Effector memory CD8-positive, alpha-beta T cell (primary cell): Measurements from ENCODE around the gene TLR8.
"Not testable (repeated sequence)": the region's sequence is repeated elsewhere in the genome, so short reads cannot be mapped to it uniquely, and the experiment has no call there.

Experiments
- ATAC-seq: fragments of 150-1000 bp; cut with Tn5 transposase; replicated peaks from 2 replicates; pipeline ENCODE4 v1.10.0; 2021; ENCODE audit warnings: mild to moderate bottlenecking, moderate library complexity
- DNase-seq, 3 experiments: peaks; one replicate each; pipeline ENCODE4 v3.0.0; 2021
- H3K27ac Mint-ChIP-seq, 2 donors: one replicate each; pipeline ENCODE4 v1.8.0; 2022; ENCODE audit warnings: mild to moderate bottlenecking in 2 of 2, mixed read lengths in 2 of 2, moderate library complexity in 2 of 2
- H3K27me3 Mint-ChIP-seq, 2 donors: one replicate each; pipeline ENCODE4 v1.8.0; 2022; ENCODE audit warnings: mixed read lengths in 2 of 2
- H3K36me3 Mint-ChIP-seq: one replicate; pipeline ENCODE4 v1.8.0; 2022; ENCODE audit warnings: mild to moderate bottlenecking, moderate library complexity, mixed read lengths; ENCODE audit not compliant: insufficient read depth
- H3K4me1 Mint-ChIP-seq, 2 donors: one replicate each; pipeline ENCODE4 v1.8.0; 2022; ENCODE audit warnings: low read depth in 2 of 2, mixed read lengths in 2 of 2
- H3K4me3 Mint-ChIP-seq, 2 donors: one replicate each; pipeline ENCODE4 v1.8.0; 2022; ENCODE audit warnings: mild to moderate bottlenecking in 2 of 2, mixed read lengths in 2 of 2, moderate library complexity in 2 of 2
- H3K9me3 Mint-ChIP-seq, 2 donors: one replicate each; pipeline ENCODE4 v1.8.0; 2022; ENCODE audit warnings: mixed read lengths in 2 of 2

Gene TLR8

GRCh38 chrX:12953420-12953819 is 47.0 kb downstream of the TLR8 start:
- H3K27ac Mint-ChIP-seq, result peak overlapping the region; percentile 97 to 98
- H3K4me3 Mint-ChIP-seq, result peak overlapping the region; percentile 73 to 78
- peaks cover 61% of the 10 kb centered on the region in 2 donors for H3K4me1 Mint-ChIP-seq
- ATAC-seq (no peak), DNase-seq (no peak)
- no peaks in the 10 kb centered on the region for H3K27me3 Mint-ChIP-seq
- H3K36me3 Mint-ChIP-seq, result peaks cover 36% of the 10 kb centered on the region
- H3K9me3 Mint-ChIP-seq, result no peaks in the 10 kb centered on the region

- ATAC-seq (peak; percentile 12), DNase-seq (no peak)
- H3K4me3 Mint-ChIP-seq, result peak overlapping the region; percentile 73 to 78
- H3K4me1 Mint-ChIP-seq, result peaks cover 52 to 57% of the 10 kb centered on the region in 2 donors
- no peaks in the 10 kb centered on the region for H3K9me3 Mint-ChIP-seq
- no peaks in the 10 kb centered on the region for H3K27me3 Mint-ChIP-seq
- peaks cover 31% of the 10 kb centered on the region for H3K36me3 Mint-ChIP-seq
- H3K27ac Mint-ChIP-seq, result peak overlapping the region; percentile 97 to 98
Observed at GRCh38 chrX:12954376-12954775, 48.0 kb downstream of the TLR8 start.

GRCh38 chrX:12954981-12955380 is 48.6 kb downstream of the TLR8 start:
- Mint-ChIP-seq H3K4me1 (peaks cover 50 to 56% of the 10 kb centered on the region in 2 donors), H3K27me3 (no peaks in the 10 kb centered on the region), H3K9me3 (no peaks in the 10 kb centered on the region), H3K36me3 (peaks cover 27% of the 10 kb centered on the region), H3K27ac (peak overlapping the region; percentile 97 to 98), H3K4me3 (peak overlapping the region; percentile 73 to 78)
- no peak for ATAC-seq
- DNase-seq, result no peak

GRCh38 chrX:12955882-12956703 is 49.7 kb downstream of the TLR8 start:
- Mint-ChIP-seq H3K4me3 (peak overlapping the region; percentile 77 to 78), H3K4me1 (peaks cover 45 to 54% of the 10 kb centered on the region in 2 donors), H3K27ac (peak overlapping the region; percentile 95 to 97), H3K9me3 (no peaks in the 10 kb centered on the region), H3K36me3 (peaks cover 19% of the 10 kb centered on the region), H3K27me3 (no peaks in the 10 kb centered on the region)
- ATAC-seq (peak; percentile 53), DNase-seq (peak; percentile 49 to 53 (median 51))

- H3K36me3 Mint-ChIP-seq, result peaks cover 18% of the 10 kb centered on the region
- peaks cover 45 to 57% of the 10 kb centered on the region in 2 donors for H3K4me1 Mint-ChIP-seq
- H3K9me3 Mint-ChIP-seq, result no peaks in the 10 kb centered on the region
- H3K27me3 Mint-ChIP-seq, result no peaks in the 10 kb centered on the region
- peak overlapping the region; percentile 95 to 97 for H3K27ac Mint-ChIP-seq
- ATAC-seq, result peak; percentile 75
- H3K4me3 Mint-ChIP-seq, result peak overlapping the region; percentile 77 to 78
- DNase-seq, result peak; percentile 43 to 48 (median 46)
Observed at GRCh38 chrX:12956704-12957534, 50.5 kb downstream of the TLR8 start.

- Mint-ChIP-seq H3K4me3 (peak overlapping the region; percentile 77 to 78), H3K9me3 (no peaks in the 10 kb centered on the region), H3K27me3 (no peaks in the 10 kb centered on the region), H3K36me3 (peaks cover 18% of the 10 kb centered on the region), H3K4me1 (peaks cover 38 to 56% of the 10 kb centered on the region in 2 donors), H3K27ac (peak overlapping the region; percentile 95 to 97)
- no peak for DNase-seq
- no peak for ATAC-seq
Observed at GRCh38 chrX:12958059-12958458, 51.6 kb downstream of the TLR8 start.

GRCh38 chrX:12958461-12958860 is 52.0 kb downstream of the TLR8 start:
- DNase-seq, result no peak
- no peak for ATAC-seq
- Mint-ChIP-seq H3K27me3 (no peaks in the 10 kb centered on the region), H3K36me3 (peaks cover 18% of the 10 kb centered on the region), H3K27ac (peak overlapping the region; percentile 95 to 97), H3K4me1 (peaks cover 34 to 53% of the 10 kb centered on the region in 2 donors), H3K9me3 (no peaks in the 10 kb centered on the region), H3K4me3 (no peak overlapping the region)

- Mint-ChIP-seq H3K27ac (peak overlapping the region; percentile 81 to 84), H3K4me3 (peak overlapping the region; percentile 43 to 68), H3K4me1 (peaks cover 30 to 39% of the 10 kb centered on the region in 2 donors), H3K27me3 (no peaks in the 10 kb centered on the region), H3K36me3 (peaks cover 6% of the 10 kb centered on the region), H3K9me3 (no peaks in the 10 kb centered on the region)
- no peak for ATAC-seq
- no peak for DNase-seq
Observed at GRCh38 chrX:12961196-12961718, 54.8 kb downstream of the TLR8 start.

- no peak for DNase-seq
- H3K4me1 Mint-ChIP-seq, result peaks cover 30 to 39% of the 10 kb centered on the region in 2 donors
- no peak for ATAC-seq
- peak overlapping the region; percentile 81 to 84 for H3K27ac Mint-ChIP-seq
- peak overlapping the region; percentile 48 to 68 for H3K4me3 Mint-ChIP-seq
- no peaks in the 10 kb centered on the region for H3K27me3 Mint-ChIP-seq
- H3K9me3 Mint-ChIP-seq, result no peaks in the 10 kb centered on the region
- H3K36me3 Mint-ChIP-seq, result no peaks in the 10 kb centered on the region
Observed at GRCh38 chrX:12962041-12962504, 55.7 kb downstream of the TLR8 start.

- not testable (repeated sequence) for H3K36me3 Mint-ChIP-seq, ATAC-seq, H3K27me3 Mint-ChIP-seq, H3K4me3 Mint-ChIP-seq, H3K9me3 Mint-ChIP-seq, H3K27ac Mint-ChIP-seq, DNase-seq
- peaks cover 31 to 40% of the 10 kb centered on the region in 2 donors for H3K4me1 Mint-ChIP-seq
Observed at GRCh38 chrX:12963210-12963850, 56.9 kb downstream of the TLR8 start.

GRCh38 chrX:12965131-12965940 is 58.9 kb downstream of the TLR8 start:
- no peak overlapping the region for H3K4me3 Mint-ChIP-seq
- H3K36me3 Mint-ChIP-seq, result no peaks in the 10 kb centered on the region
- peaks cover 27 to 36% of the 10 kb centered on the region in 2 donors for H3K4me1 Mint-ChIP-seq
- DNase-seq, result no peak
- ATAC-seq, result no peak
- no peak overlapping the region for H3K27ac Mint-ChIP-seq
- no peaks in the 10 kb centered on the region for H3K9me3 Mint-ChIP-seq
- no peaks in the 10 kb centered on the region for H3K27me3 Mint-ChIP-seq

- Mint-ChIP-seq H3K27ac (no peak overlapping the region), H3K27me3 (no peaks in the 10 kb centered on the region), H3K36me3 (peaks cover 4% of the 10 kb centered on the region), H3K4me1 (peaks cover 27 to 36% of the 10 kb centered on the region in 2 donors), H3K4me3 (peak overlapping the region in 1 of 2 donors; percentile 75), H3K9me3 (no peaks in the 10 kb centered on the region)
- ATAC-seq, result no peak
- no peak for DNase-seq
Observed at GRCh38 chrX:12966151-12966550, 59.7 kb downstream of the TLR8 start.
